HepG2 (cell line): ENCODE measurements around the gene ZMIZ1. TPM values are rescaled to one million over a fixed set of nuclear protein-coding genes. Genes with fewer than 3 reads are reported as not detected.

ENCODE experiments used
- FOXK1 ChIP-seq: sonication (generic); formaldehyde crosslinking; IDR thresholded peaks from 2 replicates; pipeline ENCODE4 v1.4.0; 2020; ENCODE audit warnings: low read depth, missing genetic modification reagents, borderline replicate concordance
- HOMEZ ChIP-seq: IDR thresholded peaks from 2 replicates; pipeline ENCODE4 v1.6.1; 2016; ENCODE audit warnings: low read depth
- IRF1 ChIP-seq: sonication (generic); formaldehyde crosslinking; IDR thresholded peaks from 2 replicates; pipeline ENCODE4 v1.4.0; 2020; ENCODE audit warnings: low read depth, mild to moderate bottlenecking, missing genetic modification reagents
- ISX ChIP-seq: sonication (generic); formaldehyde crosslinking; conservative IDR thresholded peaks from 2 replicates; pipeline ENCODE4 v1.5.0; 2020; ENCODE audit warnings: missing genetic modification reagents
- SMAD1 ChIP-seq: sonication (generic); formaldehyde crosslinking; IDR thresholded peaks from 2 replicates; pipeline ENCODE4 v1.4.0; 2020; ENCODE audit warnings: missing genetic modification reagents, low read depth, mild to moderate bottlenecking, borderline replicate concordance
- ZNF180 ChIP-seq: sonication (generic); formaldehyde crosslinking; IDR thresholded peaks from 2 replicates; pipeline ENCODE4 v1.4.0; 2020; ENCODE audit warnings: low read depth, missing genetic modification reagents, borderline replicate concordance
- ZNF34 ChIP-seq: sonication (generic); formaldehyde crosslinking; IDR thresholded peaks from 2 replicates; pipeline ENCODE4 v1.4.0; 2020; ENCODE audit warnings: mild to moderate bottlenecking, missing genetic modification reagents, borderline replicate concordance
- ZNF512B ChIP-seq: sonication (generic); formaldehyde crosslinking; IDR thresholded peaks from 2 replicates; pipeline ENCODE4 v1.5.1; 2020; ENCODE audit warnings: missing genetic modification reagents, mild to moderate bottlenecking, borderline replicate concordance
- ZNF549 ChIP-seq: sonication (generic); formaldehyde crosslinking; IDR thresholded peaks from 2 replicates; pipeline ENCODE4 v1.5.0; 2020; ENCODE audit warnings: missing genetic modification reagents
- ZSCAN12 ChIP-seq: sonication (generic); formaldehyde crosslinking; IDR thresholded peaks from 2 replicates; pipeline ENCODE4 v1.9.0; 2021; ENCODE audit warnings: mild to moderate bottlenecking, missing genetic modification reagents
- polyA plus RNA-seq, 8 experiments: library from polyadenylated mRNA; depleted of rRNA in 3 of 8; stranded (reverse) in 7 of 8; unstranded in 1 of 8; fragments of >200 nt; fragmentation: Illumina TruSeq in 4 of 8; extraction: Trizol in 4 of 8; gene quantifications; 2 replicates each; pipeline versions ENCODE4 v1.2.1 to v1.2.3, GENCODE V29; 2011 to 2016; ENCODE audit warnings: low read depth in 4 of 8, missing spikeins in 1 of 8, mixed read lengths in 1 of 8; ENCODE audit not compliant: insufficient read depth in 1 of 8
- total RNA-seq, 5 experiments: library from RNA; depleted of rRNA; stranded (reverse); fragments of >200 nt; fragmentation: Illumina TruSeq; extraction: Trizol; gene quantifications; 2 replicates each; pipeline ENCODE4 v1.2.3, GENCODE V29; 2016; ENCODE audit warnings: low read depth in 1 of 5

ZMIZ1 gene
- total and polyA plus RNA-seq, 2 of the 13 experiments (the other 11 are each of a cell fraction or from before 2014, with no cell fraction given), result 5.3 to 10.2 TPM

- TF ChIP-seq ZNF512B (CRISPR knock-in tag), result no peak
- TF ChIP-seq ISX, result no peak
- no peak for TF ChIP-seq ZNF34
- no peak for TF ChIP-seq HOMEZ (CRISPR knock-in tag)
- no peak for TF ChIP-seq IRF1 (CRISPR knock-in tag)
- no peak for TF ChIP-seq SMAD1
- TF ChIP-seq ZSCAN12 (CRISPR knock-in tag), result no peak
- TF ChIP-seq ZNF549 (CRISPR knock-in tag), result no peak
- TF ChIP-seq FOXK1, result no peak
- TF ChIP-seq ZNF180 (CRISPR knock-in tag), result no peak
These were observed 13.2 kb downstream of the ZMIZ1 start (continued) for GRCh38 chr10:79082035-79082373.
